ENCODE data around the gene FCHSD1. TPM values are rescaled to one million over a fixed set of nuclear protein-coding genes. Genes with fewer than 3 reads are reported as not detected.
A peak's percentile ranks its signal among the peaks of the same experiment; 100 is the strongest.

FCHSD1 gene
- total RNA-seq, 1 experiment from 2014 or later = 2.1 TPM

GRCh38 chr5:141640698-141641097 lies 10.5 kb downstream of the FCHSD1 start:
- no peak for DNase-seq
- Histone ChIP-seq H3K4me1 (no peaks in the 10 kb centered on the region), H3K4me3 (no peak overlapping the region)

GRCh38 chr5:141640051-141640415 lies 11.2 kb downstream of the FCHSD1 start:
- Histone ChIP-seq H3K4me1 (no peaks in the 10 kb centered on the region), H3K4me3 (no peak overlapping the region), H3K27me3 (no peaks in the 10 kb centered on the region; the same call in 1 of the 2 replicates), H3K27ac (no peak overlapping the region), H3K36me3 (no peaks in the 10 kb centered on the region), H3K9me3 (replicated peaks) (no peaks in the 10 kb centered on the region)
- no peak for DNase-seq

More at GRCh38 chr5:141640698-141641097, 10.5 kb downstream of the FCHSD1 start:
- Histone ChIP-seq H3K9me3 (replicated peaks) (no peaks in the 10 kb centered on the region), H3K27ac (no peak overlapping the region), H3K27me3 (no peaks in the 10 kb centered on the region; the same call in 1 of the 2 replicates), H3K36me3 (no peaks in the 10 kb centered on the region)

GRCh38 chr5:141639357-141640050 lies 11.7 kb downstream of the FCHSD1 start:
- H3K9me3 ChIP-seq (replicated peaks) = no peaks in the 10 kb centered on the region
- DNase-seq = no peak
- H3K27me3 ChIP-seq = no peaks in the 10 kb centered on the region; the same call in 1 of the 2 replicates
- H3K4me1 ChIP-seq = no peaks in the 10 kb centered on the region
- no peaks in the 10 kb centered on the region for H3K36me3 ChIP-seq
- H3K27ac ChIP-seq = no peak overlapping the region
- no peak overlapping the region for H3K4me3 ChIP-seq

GRCh38 chr5:141638771-141639170 lies 12.4 kb downstream of the FCHSD1 start:
- Histone ChIP-seq H3K36me3 (no peaks in the 10 kb centered on the region), H3K27me3 (no peaks in the 10 kb centered on the region; the same call in 1 of the 2 replicates), H3K4me3 (no peak overlapping the region), H3K9me3 (replicated peaks) (no peaks in the 10 kb centered on the region), H3K4me1 (no peaks in the 10 kb centered on the region), H3K27ac (no peak overlapping the region)
- DNase-seq = no peak

DNA sequence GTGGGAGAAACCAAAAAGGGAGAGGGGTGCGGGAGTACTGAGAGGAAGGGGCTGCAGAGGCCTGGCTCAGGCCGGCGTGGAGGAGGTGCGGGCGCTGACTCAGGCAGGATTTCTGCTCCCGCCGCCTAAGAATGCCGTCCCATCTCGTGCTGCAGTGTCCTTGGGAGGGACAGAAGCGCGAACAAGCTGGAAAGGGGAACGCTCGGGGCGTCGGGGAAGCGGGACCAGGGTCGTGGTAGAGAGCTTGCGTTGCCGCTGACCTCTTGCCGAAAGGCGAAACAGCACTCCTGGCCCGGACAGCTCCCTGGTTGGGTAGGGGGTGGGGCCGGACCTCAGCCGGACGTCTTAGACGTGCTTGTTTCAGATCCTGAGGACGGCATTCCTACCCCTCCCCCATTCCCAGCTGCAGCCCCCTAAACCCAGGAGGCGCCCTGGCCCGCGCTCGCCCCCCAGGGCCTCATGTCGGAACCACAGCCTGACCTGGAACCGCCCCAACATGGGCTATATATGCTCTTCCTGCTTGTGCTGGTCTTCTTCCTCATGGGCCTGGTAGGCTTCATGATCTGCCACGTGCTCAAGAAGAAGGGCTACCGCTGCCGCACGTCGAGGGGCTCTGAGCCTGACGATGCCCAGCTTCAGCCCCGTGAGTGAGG lies 13.3 kb downstream of the FCHSD1 start:
- Histone ChIP-seq H3K4me1 (no peaks in the 10 kb centered on the region), H3K9me3 (replicated peaks) (no peaks in the 10 kb centered on the region), H3K27me3 (no peaks in the 10 kb centered on the region; the same call in 1 of the 2 replicates), H3K27ac (no peak overlapping the region), H3K4me3 (peak overlapping the region; percentile 76), H3K36me3 (no peaks in the 10 kb centered on the region; the same call in 1 of the 2 replicates)
- peak; percentile 25 to 50 for DNase-seq

DNA sequence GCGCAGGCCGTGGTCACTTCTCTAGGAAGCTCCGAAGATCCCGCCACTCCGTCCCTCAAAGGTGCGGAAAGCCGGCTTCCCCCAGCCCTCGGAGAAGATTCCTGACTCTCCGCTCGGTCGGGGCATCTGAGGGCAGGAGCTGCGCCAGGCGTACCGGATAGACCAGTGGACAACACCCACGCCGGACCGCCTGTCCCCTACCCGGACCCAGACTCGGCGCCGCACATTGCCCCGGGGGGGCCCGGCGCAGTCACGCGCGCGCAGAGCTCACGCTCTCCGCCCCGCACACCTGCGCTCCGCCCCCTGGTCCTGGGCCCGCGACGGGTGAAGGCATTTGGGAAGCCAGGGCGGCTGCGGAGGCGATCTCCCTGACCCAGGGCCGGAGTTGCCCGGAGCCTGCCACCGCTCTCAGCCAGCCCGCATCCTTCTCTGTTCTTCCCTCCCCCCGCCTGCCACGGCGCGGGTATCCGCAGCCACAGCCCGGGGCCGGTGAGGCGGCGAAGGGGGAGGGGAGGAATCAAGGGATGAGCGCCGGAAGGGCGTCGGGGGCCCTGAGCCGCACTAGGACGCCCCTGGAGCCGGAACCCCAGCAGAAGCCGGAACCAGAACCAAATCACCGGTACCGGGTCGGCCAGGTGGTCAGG lies 14.0 kb downstream of the FCHSD1 start:
- Histone ChIP-seq H3K9me3 (replicated peaks) (no peaks in the 10 kb centered on the region), H3K36me3 (no peaks in the 10 kb centered on the region; the same call in none of the 2 replicates), H3K4me1 (no peaks in the 10 kb centered on the region), H3K27me3 (no peaks in the 10 kb centered on the region; the same call in 1 of the 2 replicates), H3K4me3 (peak overlapping the region; percentile 76), H3K27ac (no peak overlapping the region)
- peak in 1 of 2 experiments; percentile 27 for DNase-seq

- Histone ChIP-seq H3K36me3 (peaks cover 2% of the 10 kb centered on the region), H3K27ac (no peak within 1 kb of the TSS; the same call in 1 of the 2 replicates), H3K4me1 (no peaks in the 10 kb centered on the region), H3K4me3 (peak within 1 kb of the TSS; percentile 76), H3K9me3 (replicated peaks) (no peaks in the 10 kb centered on the region), H3K27me3 (no peaks in the 10 kb centered on the region; the same call in 1 of the 2 replicates)
- DNase-seq = peak; percentile 92
Observed at GRCh38 chr5:141636413-141637122, 14.7 kb downstream of the FCHSD1 start, which contains the start of the genes HDAC3 and RELL2. TSS of gene HDAC3 (minus strand) at chr5:141636849. CDS start at chr5:141636790, 59 bp downstream. TSS of gene RELL2 (plus strand) at chr5:141636997. CDS start at chr5:141638226, 1,229 bp downstream.

- no peaks in the 10 kb centered on the region for H3K4me1 ChIP-seq
- no peak overlapping the region for H3K27ac ChIP-seq
- no peaks in the 10 kb centered on the region; the same call in 1 of the 2 replicates for H3K27me3 ChIP-seq
- DNase-seq = no peak
- H3K9me3 ChIP-seq (replicated peaks) = no peaks in the 10 kb centered on the region
- peaks cover 6% of the 10 kb centered on the region for H3K36me3 ChIP-seq
- peak overlapping the region; percentile 76 for H3K4me3 ChIP-seq
Observed at GRCh38 chr5:141636106-141636412, 15.2 kb downstream of the FCHSD1 start.

GRCh38 chr5:141635646-141636045 lies 15.6 kb downstream of the FCHSD1 start:
- H3K27ac ChIP-seq = no peak overlapping the region
- H3K4me3 ChIP-seq = peak overlapping the region; percentile 76
- no peaks in the 10 kb centered on the region for H3K9me3 ChIP-seq (replicated peaks)
- H3K36me3 ChIP-seq = peaks cover 6% of the 10 kb centered on the region
- H3K4me1 ChIP-seq = no peaks in the 10 kb centered on the region
- H3K27me3 ChIP-seq = no peaks in the 10 kb centered on the region; the same call in 1 of the 2 replicates
- DNase-seq = no peak

DNA sequence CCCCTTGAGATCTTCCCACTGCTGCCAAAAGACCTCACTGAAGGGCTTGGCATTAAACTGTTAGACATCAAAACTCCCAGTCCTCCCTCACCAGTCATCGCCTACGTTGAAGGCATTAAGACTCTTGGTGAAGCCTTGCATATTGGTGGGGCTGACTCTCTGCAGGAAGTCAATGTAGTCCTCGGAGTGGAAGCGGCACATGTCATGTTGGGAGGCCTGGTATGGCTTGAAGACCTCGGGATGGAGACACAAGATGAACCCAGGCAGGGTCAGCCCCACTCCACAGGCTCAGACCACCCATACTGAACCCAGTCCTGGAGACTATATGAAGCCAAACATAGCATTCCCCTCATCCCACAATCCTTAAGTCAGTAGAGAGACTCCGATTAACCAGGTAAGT lies 16.5 kb downstream of the FCHSD1 start:
- Histone ChIP-seq H3K4me3 (no peak overlapping the region), H3K9me3 (replicated peaks) (no peaks in the 10 kb centered on the region), H3K27me3 (no peaks in the 10 kb centered on the region; the same call in 1 of the 2 replicates), H3K4me1 (no peaks in the 10 kb centered on the region), H3K27ac (no peak overlapping the region), H3K36me3 (peaks cover 11% of the 10 kb centered on the region)
- DNase-seq = no peak

DNA sequence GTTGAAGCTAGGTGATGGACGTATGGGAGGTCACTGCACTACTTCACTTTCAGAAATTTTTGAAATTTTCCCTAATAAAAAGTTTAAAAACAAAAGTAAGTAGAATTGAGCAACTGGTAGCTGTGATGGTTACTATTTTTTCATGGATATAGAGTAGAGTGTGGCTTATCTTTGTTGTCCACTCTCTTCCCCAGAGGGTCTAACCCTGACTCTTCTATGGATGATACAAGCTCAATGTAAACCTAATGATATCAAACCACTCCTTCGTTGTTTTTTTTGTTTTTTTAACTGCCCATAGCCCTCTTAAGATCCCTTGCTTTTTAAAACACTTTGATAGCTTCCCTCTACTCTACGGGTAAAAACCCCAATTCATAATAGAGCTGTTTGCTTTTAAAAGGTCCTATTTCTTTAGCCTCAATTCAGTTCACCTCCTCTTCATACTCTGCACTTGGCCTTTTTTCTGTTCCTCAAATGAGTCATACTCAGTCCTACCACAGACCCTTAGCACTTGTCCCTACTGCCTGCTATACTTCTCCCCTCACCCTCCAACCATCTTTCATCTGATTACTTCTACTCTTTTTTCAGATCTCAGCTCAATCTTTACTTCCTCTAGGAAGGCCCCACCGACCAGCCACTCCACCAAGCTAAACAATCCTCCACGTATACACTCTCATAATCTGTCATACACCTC lies 17.2 kb downstream of the FCHSD1 start:
- Histone ChIP-seq H3K36me3 (peaks cover 14% of the 10 kb centered on the region), H3K4me1 (no peaks in the 10 kb centered on the region), H3K27me3 (no peaks in the 10 kb centered on the region; the same call in 1 of the 2 replicates), H3K4me3 (no peak overlapping the region), H3K9me3 (replicated peaks) (no peaks in the 10 kb centered on the region), H3K27ac (no peak overlapping the region)
- no peak for DNase-seq

GRCh38 chr5:141632650-141633049 lies 18.6 kb downstream of the FCHSD1 start:
- peak in 1 of 2 experiments; percentile 32 for DNase-seq

GRCh38 chr5:141630570-141631140 lies 20.6 kb downstream of the FCHSD1 start:
- H3K4me3 ChIP-seq = no peak overlapping the region
- no peaks in the 10 kb centered on the region for H3K9me3 ChIP-seq (replicated peaks)
- no peaks in the 10 kb centered on the region for H3K4me1 ChIP-seq
- H3K36me3 ChIP-seq = peaks cover 41% of the 10 kb centered on the region
- no peaks in the 10 kb centered on the region for H3K27me3 ChIP-seq
- DNase-seq = no peak
- no peak overlapping the region for H3K27ac ChIP-seq

More at GRCh38 chr5:141632650-141633049, 18.6 kb downstream of the FCHSD1 start:
- Histone ChIP-seq H3K4me3 (no peak overlapping the region), H3K27ac (no peak overlapping the region), H3K4me1 (no peaks in the 10 kb centered on the region), H3K27me3 (no peaks in the 10 kb centered on the region), H3K36me3 (peaks cover 26% of the 10 kb centered on the region), H3K9me3 (replicated peaks) (no peaks in the 10 kb centered on the region)

Measured in SJCRH30 (cell line).